NCI-H1436 treated with DMSO at 0.1 percent for 48 hours (cell line): ENCODE measurements around the gene ARL15.
"Not testable (repeated sequence)": the region's sequence is repeated elsewhere in the genome, so short reads cannot be mapped to it uniquely, and the experiment has no call there.

Experiments
- DNase-seq: peaks from one replicate; lab custom pipeline; 2025; lab: John Stamatoyannopoulos, UW

The ARL15 gene

DNA sequence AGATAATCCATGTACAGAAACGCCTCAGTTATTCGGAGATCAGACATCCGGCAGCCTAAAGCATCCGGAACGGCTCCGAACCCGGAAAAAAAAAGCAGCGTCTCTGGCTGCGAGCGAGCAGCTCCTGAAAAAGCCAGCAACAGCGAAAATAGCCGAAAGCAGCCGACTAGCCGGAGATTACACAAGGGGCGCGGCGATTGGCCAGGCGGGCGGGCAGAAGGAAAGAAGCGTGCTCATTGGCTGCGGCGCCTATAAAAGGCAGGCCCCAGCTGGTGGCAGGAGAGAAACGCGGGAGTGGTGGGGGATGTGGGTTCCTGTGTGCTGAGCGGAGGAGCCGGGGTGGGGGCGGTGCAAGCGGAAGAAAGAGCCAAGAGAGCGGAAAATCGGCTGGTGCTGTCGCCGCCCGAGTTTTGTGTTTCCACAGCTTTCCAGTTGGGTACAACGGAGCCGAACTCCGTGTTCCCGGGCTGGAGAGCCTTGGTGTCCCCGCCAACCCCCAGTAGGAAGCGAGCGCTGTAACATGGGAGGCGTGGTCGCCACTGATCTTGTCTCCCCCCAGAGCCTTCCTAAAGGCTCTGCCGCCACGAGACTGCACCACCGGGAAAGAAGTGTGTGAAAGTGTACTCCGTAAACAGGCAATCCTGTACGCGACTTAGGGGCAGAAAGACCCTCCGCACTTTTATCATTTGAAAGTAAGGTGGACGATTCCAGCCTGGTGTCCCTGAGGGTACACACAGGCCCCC is at the start of gene ARL15:
TSS of gene ARL15 (minus strand) at position 141 of the 743 bp plus-strand sequence.
- DNase-seq = peak; percentile 81

DNA sequence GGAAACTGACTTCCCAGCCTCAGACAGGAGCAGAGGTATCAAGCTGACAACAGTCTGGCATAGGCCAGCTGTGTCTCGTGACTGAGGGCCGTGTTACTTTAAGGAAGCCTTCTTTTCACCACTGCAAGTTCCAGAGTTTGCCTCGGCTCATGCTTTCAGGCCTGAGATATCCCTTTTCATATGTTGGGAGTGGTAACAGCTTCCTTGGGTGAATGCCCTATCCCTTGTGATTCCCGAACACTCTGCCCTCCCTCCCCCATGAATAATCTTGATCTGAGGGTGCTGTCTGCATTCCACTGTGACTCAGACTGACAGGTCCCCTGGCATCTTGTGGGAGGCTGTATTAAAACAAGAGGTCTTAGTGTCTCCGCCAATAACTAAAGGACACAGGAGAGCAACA is 49.7 kb upstream of the ARL15 start:
- DNase-seq = no peak

DNA sequence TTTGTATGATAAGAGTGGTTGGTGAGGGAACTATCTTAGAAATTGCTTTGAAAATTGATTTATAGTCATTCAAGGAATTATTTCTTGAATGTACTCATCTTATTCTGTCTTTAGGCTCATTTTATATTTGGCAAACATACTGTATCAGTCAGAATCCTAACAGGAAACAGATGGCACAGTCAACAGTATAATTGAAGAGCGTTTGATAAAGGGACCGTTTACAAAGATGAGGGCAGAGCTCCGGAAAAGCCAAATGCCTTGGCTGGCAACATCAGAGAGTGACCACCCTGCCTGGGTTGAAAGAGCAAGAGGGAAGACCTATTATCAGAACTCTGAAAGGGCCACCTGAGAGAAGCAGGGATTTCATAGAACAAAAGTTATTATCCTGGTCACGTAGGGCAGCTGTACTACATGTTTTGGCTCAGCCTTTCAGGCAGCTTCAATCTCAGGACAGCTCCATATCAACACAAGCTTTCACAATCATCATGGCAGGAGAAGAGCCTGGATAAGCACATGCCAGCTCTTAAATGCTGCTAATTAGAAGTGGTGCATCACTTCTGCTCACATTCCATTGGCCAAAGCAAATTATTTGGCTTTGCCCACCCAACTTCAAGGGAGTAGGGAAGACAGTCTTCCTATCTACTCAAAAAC is 47.2 kb upstream of the ARL15 start:
- DNase-seq = no peak

DNA sequence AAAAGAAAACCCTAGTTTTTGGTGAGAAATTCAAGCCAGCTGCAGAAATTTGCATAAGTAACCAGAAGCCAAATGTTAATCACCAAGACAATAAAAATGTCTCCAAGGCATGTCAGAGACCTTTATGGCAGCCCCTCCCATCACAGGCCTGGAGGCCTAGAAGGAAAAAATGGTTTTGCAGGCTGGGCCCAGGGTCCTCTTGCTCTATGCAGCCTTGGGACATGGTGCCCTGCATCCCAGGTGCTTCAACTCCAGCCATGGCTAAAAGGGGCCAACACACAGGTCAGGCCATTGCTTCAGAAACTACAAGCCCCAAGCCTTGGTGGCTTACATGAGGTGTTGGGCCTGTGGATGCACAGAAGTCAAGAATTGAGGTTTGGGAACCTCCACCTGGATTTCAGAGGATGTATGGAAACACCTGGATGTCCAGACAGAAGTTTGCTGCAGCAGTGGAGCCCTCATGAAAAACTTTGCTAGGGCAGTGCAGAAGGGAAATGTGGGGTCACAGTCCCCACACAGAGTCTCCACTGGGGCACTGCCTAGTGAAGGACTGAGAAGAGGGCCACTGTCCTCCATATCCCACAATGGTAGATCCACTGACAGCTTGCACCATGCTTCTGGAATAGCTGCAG is 43.7 kb upstream of the ARL15 start:
- not testable (repeated sequence) for DNase-seq

DNA sequence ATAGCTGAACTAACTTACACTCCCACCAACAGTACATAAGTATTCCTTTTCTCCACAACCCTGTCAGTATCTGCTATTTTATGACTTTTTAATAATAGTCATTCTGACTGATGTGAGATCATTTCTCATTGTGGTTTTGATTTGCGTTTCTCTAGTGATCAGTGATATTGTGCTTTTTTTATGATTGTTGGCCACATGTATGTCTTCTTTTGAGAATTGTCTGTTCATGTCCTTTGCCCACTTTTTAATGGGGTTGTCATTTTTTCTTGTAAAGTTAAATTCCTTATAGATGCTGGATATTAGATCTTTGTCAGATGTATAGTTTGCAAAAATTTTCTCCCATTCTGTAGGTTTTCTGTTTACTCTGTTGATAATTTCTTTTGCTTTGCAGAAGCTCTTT is 42.2 kb upstream of the ARL15 start:
- not testable (repeated sequence) for DNase-seq

DNA sequence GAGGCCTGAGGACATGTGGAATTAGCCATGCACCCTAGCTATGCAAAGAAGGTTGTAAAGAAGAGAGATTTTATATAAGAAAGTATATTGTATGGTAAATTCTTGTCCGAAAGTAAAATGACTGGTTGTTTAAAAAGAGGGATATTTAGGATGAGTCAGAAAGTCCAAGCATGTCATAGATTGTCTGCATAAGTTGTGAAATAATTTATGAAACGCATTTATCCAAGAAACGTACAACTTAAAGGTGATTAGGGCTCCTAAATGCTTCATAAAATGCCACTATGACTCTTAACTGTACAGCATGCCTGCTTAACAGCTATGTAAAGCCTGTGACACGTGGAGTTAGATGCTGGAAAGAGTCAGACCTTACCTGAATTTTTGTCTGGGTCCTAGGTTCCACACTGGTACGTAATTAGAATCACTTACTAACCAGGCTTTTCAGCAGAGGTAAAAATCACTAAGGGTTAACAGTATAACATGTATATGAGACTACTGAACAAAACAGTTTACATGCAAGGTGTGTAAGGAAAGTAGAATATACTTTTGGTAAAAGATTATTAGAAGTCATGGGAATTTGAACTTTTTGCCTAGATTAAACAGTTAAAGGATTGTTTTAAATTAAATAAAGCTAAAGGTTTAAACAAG is 37.0 kb upstream of the ARL15 start:
- no peak for DNase-seq

DNA sequence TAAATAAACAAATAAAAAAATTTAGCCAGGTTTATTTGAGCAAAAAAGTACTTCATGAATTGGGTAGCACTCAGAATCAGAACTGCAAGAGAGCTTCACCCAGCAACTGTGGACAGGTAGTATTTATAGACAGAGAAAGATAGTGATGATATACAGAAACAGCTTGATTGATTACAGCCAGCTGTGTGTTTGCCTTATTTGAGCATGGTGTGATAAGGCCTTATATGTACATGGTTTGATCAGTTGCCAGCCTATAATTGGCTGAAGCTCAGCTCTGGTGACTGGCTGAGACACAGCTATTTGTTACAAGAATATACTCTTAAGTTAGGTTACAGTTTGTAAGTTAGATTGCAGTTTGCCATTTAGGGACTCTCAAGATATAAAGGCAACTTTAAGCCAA is 34.3 kb upstream of the ARL15 start:
- DNase-seq = no peak

DNA sequence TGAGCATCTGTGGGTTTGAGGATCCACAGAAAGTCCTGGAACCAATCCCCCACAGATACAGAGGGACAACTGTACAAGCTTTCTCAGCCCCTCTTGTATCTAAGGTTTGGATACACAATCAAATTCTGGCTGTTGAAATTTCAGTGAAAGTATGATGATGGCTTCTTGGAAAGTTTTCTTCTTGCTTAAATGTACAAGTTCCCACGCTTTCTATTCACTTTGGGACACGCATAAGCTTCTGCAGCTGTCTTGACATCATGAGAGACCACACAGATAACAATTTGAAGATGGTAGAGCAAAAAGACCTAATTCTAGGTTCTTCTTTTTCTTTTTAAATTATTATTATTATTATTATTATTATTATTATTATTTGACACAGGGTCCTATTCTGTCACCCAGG is 31.6 kb upstream of the ARL15 start:
- no peak for DNase-seq

DNA sequence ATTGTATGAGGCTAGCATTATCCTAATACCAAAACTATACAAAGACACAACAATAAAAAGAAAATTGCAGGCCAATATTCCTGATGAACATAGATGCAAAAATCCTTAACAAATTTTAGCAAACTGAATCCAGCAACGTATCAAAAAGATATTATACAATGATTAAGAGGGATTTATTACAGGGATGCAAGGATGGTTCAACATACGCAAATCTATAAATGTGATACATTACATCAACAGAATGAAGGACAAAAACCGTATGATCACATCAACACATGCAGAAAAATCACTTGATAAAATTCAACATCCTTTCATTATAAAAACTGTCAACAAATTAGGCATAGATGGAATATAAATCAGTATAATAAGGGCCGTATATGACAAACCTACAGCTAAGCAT is 27.1 kb upstream of the ARL15 start:
- DNase-seq = no peak

DNA sequence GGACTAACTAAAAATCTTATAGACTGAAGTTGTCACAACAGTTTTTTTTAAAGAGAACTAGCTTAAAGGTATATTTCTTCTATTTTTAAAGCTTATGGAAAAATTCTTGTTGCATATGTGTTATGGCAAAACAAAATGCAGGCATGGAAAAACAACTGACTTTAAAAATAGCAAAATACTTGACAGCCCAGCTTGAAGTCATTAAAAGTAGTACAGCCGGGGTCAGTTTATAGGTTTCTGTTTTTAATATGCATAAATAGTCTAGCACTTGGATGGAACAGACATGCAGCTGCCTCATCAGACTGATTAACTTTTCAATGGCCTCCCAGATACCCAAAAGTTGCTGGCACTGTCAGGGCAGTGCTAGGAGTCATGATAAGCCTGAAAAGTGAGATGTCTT is 22.3 kb upstream of the ARL15 start:
- DNase-seq = no peak

DNA sequence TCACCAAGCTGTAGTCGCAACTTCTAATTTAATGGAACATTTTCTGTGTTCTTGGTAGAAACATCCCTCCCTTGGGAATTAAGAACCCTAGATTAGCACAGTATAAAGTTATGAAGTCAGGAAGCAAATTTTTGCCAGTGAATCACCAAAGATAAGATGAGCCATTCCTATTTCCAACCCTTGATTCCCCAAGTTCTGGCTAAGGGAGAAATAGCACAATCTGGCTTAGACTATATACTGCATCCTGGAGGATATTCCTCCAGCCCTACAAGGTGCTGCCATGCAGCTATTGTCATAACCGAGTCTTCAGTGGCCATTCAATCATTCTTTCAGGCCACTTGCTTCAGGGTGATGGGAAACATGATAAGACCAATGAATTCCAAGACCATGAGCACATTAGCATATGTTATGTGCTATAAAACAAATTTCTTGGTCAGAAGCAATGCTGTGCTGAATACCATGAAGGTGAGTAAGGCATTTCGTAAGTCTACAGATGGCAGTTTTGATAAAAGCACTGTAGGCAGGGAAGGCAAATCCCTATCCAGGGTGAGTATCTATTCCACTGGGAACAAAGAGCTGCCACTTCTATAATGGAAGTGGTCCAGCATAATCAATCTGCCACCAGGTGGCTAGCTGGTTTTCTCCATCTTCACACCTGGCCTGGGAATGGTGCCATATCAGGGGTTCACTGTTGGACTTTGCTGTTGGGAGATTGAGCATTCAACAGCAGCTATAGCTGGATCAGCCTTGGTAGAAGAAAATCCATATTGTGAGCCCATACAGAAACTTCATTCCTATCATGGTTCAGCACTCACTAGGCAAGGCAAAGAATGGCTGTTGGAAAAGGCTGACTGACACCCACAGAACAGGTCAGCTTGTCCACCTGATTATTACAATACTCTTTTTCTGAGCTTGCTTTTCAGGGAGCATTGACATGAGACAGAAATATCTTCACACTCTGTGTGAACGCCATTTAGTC is 19.6 kb upstream of the ARL15 start:
- DNase-seq = no peak

DNA sequence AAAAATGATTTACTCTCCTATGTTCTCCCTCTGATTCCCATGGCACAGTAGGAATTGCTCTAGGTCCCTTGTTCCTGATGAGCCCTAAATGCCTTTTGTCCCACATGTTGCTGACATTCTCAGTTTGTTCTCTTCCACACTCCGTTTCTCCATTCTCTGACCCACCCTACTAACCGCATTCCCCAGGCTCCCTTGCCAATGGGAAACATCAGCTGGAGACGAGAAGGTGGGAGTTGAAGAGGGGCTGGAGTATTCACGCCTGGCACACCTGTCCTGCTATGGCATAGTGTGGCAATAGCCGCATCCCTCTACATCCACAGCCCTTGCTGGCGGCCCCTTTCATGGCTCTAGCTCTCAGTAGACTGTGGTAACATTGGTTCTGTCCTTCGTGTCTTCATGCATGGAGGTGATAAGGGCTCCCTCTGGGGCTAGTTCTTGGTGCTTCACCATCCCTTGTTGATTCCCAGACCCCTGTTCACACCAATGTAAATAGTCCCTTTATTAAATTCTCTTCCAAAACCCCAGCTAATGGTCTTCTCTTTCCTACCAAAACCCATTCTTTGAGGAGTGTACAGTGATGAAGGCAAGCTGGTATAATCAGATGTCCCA is 16.4 kb upstream of the ARL15 start:
- no peak for DNase-seq

DNA sequence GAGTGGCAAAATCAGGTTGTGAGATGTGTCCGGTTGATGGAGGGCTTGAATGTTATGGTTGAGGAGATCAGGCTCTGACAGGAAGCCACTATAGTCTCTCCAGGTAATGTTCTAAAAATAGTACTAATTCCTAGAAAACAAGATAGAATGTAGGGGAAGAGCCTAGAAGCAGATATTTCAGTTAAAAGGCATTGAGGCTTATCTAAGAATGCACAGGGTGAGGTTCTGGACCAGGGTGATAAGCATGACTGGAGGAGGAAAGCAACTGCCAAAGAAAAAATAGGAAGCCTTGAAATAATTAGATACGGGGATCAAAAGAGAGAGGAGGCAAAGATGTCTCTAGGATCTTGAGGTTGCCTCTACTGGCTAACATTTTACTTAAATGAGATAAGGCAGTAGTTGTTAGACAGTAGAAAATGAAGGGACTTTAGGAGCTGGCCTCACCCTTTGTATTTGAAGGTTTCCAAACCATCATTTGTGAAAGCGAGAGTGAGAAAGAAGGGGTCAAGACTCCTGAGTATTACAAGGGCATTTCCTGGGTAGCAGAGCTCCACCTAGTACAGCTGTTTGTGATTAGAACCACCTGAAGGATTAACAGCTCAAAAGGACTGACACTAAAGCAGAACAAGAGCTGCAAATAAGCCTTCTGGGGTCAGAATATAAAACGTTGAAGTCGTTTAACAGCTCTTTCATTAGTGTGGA is 15.4 kb upstream of the ARL15 start:
- no peak for DNase-seq

DNA sequence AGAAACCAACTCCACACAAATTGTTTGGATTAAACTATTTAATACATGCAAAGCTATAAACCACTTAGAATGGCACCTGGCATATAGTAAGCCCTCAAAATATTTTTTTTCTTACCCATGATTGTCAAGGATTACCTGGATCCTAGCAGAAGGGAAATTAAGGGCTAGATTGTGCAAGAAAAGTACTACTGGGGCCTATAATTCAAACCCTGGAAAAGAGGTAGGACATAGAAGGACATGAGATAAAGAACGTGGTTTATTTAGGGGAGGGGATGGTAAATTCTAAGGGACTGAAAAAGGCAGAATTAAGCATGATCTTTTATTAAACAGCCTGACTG is 14.9 kb upstream of the ARL15 start:
- DNase-seq = no peak

DNA sequence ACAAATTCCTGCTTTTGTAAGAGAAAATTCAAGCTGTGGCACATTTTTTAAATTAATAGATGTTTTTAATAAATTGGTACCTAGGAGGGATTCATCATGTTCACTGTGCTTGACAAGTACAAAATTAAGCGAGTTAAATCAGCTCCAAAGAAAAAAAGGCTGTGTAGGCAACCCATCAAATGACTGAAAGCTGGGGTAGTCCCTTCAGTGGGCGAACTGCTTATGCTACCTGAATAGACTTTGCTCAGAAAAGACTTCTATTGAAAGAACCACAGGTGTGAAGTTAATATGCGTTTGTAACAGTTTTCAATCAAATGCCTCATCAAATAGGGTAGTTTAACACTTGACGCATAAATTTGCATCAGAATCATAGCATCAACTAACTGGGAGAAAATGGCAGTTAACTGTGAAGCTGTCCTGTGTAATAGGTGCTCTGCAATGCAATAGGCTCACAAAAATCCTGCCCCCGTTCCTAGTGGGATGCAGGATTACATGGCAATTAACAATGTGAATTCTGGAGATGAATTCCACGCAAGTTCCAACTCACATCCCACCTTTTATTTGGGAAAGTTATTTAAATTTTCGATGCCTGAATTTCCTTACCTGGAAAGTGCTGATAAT is 14.4 kb upstream of the ARL15 start:
- no peak for DNase-seq

DNA sequence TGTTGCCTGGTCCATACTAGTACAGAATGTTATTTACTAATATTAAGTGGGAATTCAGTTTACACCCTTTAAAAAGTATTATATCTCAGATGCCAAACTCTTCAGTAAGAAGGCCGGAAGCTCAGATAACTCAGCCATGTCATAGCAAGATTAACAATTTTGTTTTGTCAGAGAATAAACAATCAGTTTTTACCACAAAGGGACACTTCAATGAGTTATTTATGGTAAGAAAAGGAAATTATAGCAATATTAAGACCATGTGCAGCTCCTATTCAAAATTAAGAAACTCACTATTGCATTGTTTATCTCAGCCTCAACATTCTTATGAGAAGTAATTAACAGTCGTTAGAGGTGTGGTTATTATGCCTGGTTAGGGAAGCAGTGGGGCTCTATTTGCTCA is 13.1 kb upstream of the ARL15 start:
- no peak for DNase-seq

DNA sequence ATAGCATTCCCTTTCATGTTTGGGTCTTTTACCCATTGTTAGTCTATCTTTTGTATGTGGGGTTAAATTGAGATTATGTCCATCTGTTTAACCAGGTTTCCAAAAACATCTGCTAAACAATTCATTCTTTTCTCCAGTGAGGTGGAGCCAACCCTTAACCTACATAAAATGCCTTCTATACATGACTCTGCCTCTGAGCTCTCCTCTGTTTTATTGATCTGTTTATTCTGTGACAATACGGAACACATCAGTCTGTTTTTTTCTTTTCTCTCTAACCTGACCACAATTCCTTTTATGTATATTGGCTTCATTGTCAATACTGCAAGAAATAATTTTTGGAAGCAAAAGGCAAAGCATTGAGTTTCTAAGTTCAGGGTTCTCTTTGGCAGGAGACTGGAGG is 9.9 kb upstream of the ARL15 start:
- DNase-seq = no peak

DNA sequence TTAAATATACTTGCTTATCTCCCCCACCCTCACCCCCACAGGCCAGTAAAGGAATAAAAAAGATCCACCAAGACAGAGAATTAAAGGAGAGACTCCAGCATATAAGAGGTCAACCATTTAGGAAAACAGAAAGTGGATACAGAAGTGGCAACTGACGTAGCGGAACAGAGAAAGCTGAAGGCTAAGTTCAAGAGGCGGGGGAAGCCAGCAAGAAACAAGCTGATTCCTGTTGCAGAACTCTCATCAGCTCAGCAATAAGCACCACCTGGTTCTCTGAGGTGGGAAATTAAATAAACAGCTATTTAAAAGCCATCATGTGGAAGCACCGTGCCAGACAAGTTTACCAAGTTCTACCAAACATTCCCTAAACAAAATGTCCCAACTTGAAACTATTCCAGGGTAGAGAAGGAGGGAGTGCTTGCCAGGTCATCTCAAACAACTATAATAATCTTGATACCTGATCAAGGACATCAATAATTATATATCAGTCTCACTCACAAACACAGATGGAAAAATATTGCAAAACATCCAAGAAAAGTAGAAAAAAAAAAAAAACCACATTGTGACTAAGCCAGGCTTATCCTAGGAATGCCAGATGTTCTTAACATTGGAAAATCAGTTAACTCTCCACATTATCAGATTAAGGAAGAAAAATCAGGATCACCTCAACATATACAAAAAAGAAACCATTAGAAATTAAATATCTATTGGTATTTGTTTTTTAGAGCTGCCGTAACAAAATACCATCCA is 7.3 kb upstream of the ARL15 start:
- DNase-seq = no peak

DNA sequence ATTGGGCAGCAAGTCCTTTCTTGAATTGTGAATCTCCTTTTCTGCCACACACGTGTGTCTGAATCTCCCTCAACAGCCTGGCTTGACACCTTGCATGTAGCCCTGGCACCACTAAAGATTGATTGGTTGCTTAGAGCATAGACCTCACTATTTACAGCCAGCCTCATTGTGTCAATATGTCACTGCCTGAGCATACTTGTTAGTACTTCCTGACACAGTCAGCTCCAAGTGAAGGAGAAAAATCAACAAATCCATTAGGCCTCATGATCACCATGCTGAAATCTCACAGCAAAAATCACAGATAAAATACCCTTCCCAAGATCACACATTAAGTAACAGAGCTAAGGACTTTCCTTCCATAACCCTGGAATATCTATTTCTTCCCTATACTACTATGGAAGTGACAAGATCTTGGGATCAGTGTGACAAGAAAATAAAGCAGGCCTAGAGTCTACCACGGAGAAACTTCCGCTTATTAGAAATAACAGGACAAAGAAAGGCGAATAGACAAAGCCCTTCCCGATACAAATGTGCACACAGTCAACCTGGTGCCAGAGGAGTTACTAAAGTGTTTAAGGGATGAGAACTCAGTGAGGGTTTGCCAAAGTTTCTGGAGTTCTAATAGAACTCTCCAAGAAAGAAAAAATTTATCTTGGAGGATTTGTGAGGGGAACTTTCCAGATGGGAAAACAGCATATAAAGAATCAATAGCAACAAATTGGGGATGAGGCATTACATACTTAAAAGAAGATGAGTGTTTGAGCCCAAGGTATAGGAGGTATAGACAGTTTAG is 5.6 kb upstream of the ARL15 start:
- no peak for DNase-seq
